ENCODE data around the gene PTPRD.

- TF ChIP-seq FOXP2 (optimal IDR thresholded peaks at IDR 0.05; ENCODE audit: control extremely low read depth, extremely low read length, insufficient read depth) (no peak), POLR2AphosphoS5 (IDR thresholded peaks at IDR 0.05; ENCODE audit: borderline replicate concordance, low read depth, low read length) (no peak)
Observed at GRCh38 chr9:8484597-8485191, 2128.1 kb downstream of the PTPRD start.
